ENCODE results near the gene MOSPD2. TPM values are rescaled to one million over a fixed set of nuclear protein-coding genes. Genes with fewer than 3 reads are reported as not detected.

MOSPD2 gene
- total and polyA plus RNA-seq, 8 donors = 1.7 to 34.1 (median 5.9) TPM

- no peaks in the 10 kb centered on the region for H3K9me3 ChIP-seq
- H3K27ac ChIP-seq = no peak overlapping the region
- peaks cover 0 to 24% (median 5%) of the 10 kb centered on the region in 4 donors for H3K36me3 ChIP-seq
- H3K4me3 ChIP-seq = no peak overlapping the region
- no peaks in the 10 kb centered on the region for H3K4me1 ChIP-seq
- 65 to 89% (median 85%) methylated on average over 6 of the region's 6 CpGs for WGBS, 5 donors
- no peaks in the 10 kb centered on the region for H3K27me3 ChIP-seq
- intact Hi-C loops (cut with DNase I; ENCODE audit: low total_unique reads) = no loop called here
- TF ChIP-seq CTCF (IDR thresholded peaks at IDR 0.05) (no peak), EP300 (IDR thresholded peaks at IDR 0.05) (no peak), POLR2A (IDR thresholded peaks at IDR 0.05) (no peak), POLR2AphosphoS5 (IDR thresholded peaks at IDR 0.05) (no peak)
- no peak for DNase-seq
Observed at GRCh38 chrX:14922437-14922836, 49.2 kb downstream of the MOSPD2 start.

GRCh38 chrX:14923761-14924160, 50.5 kb downstream of the MOSPD2 start:
- no peaks in the 10 kb centered on the region for H3K27me3 ChIP-seq
- TF ChIP-seq EP300 (IDR thresholded peaks at IDR 0.05) = no peak
- TF ChIP-seq POLR2A (IDR thresholded peaks at IDR 0.05) = no peak
- TF ChIP-seq POLR2AphosphoS5 (IDR thresholded peaks at IDR 0.05) = no peak
- TF ChIP-seq CTCF (IDR thresholded peaks at IDR 0.05) = no peak
- no peak overlapping the region for H3K27ac ChIP-seq
- H3K36me3 ChIP-seq = peaks cover 0 to 11% (median 3%) of the 10 kb centered on the region in 4 donors
- no peaks in the 10 kb centered on the region for H3K9me3 ChIP-seq
- WGBS, 5 donors = 73 to 95% (median 88%) methylated on average over 4 of the region's 4 CpGs
- no peak for DNase-seq
- H3K4me1 ChIP-seq = no peaks in the 10 kb centered on the region
- intact Hi-C loops (cut with DNase I; ENCODE audit: low total_unique reads) = no loop called here
- H3K4me3 ChIP-seq = no peak overlapping the region

GRCh38 chrX:14926471-14926870, 53.2 kb downstream of the MOSPD2 start:
- Histone ChIP-seq H3K9me3 (no peaks in the 10 kb centered on the region), H3K4me1 (no peaks in the 10 kb centered on the region), H3K27me3 (no peaks in the 10 kb centered on the region), H3K36me3 (no peaks in the 10 kb centered on the region), H3K4me3 (no peak overlapping the region), H3K27ac (no peak overlapping the region)
- intact Hi-C loops (cut with DNase I; ENCODE audit: low total_unique reads) = no loop called here
- TF ChIP-seq POLR2AphosphoS5 (IDR thresholded peaks at IDR 0.05) (no peak), EP300 (IDR thresholded peaks at IDR 0.05) (no peak), POLR2A (IDR thresholded peaks at IDR 0.05) (no peak), CTCF (IDR thresholded peaks at IDR 0.05) (no peak)
- DNase-seq = no peak
- WGBS, 5 donors = 41 to 79% (median 69%) methylated on average over 1 of the region's 1 CpG

- Histone ChIP-seq H3K9me3 (no peaks in the 10 kb centered on the region), H3K36me3 (no peaks in the 10 kb centered on the region), H3K4me3 (no peak overlapping the region), H3K4me1 (no peaks in the 10 kb centered on the region), H3K27me3 (no peaks in the 10 kb centered on the region), H3K27ac (no peak overlapping the region)
- peak in 1 of 2 donors; percentile 7 for DNase-seq
- WGBS, 5 donors = 55 to 75% (median 72%) methylated on average over 5 of the region's 5 CpGs
- intact Hi-C loops (cut with DNase I; ENCODE audit: low total_unique reads) = no loop called here
- TF ChIP-seq EP300 (IDR thresholded peaks at IDR 0.05) = no peak
- TF ChIP-seq CTCF (IDR thresholded peaks at IDR 0.05) = no peak
- no peak for TF ChIP-seq POLR2A (IDR thresholded peaks at IDR 0.05)
- TF ChIP-seq POLR2AphosphoS5 (IDR thresholded peaks at IDR 0.05) = no peak
Observed at GRCh38 chrX:14927401-14927800, 54.2 kb downstream of the MOSPD2 start.

Data from stomach (tissue), 9 donors.